Measurements from ENCODE around the gene TNIK.
"Not testable (repeated sequence)": the region's sequence is repeated elsewhere in the genome, so short reads cannot be mapped to it uniquely, and the experiment has no call there.

The TNIK gene

GRCh38 chr3:171430530-171430929, 29.7 kb downstream of the TNIK start:
- ChIA-PET CTCF (interaction anchor here (0.6 kb wide), 1 partner anchor 1518 kb away, joined by 4 read pairs; no protein-coding TSS in a partner anchor), POLR2A (ENCODE audit: low non-redundant PET) (no interaction called here)

GRCh38 chr3:171429635-171430034, 30.6 kb downstream of the TNIK start:
- TF ChIP-seq CTCF (conservative IDR thresholded peaks at IDR 0.05; ENCODE audit: low read depth), result no peak
- CTCF ChIA-PET, result no interaction called here
- POLR2A ChIA-PET (ENCODE audit: low non-redundant PET), result no interaction called here
- no peak overlapping the region for H3K27ac ChIP-seq
- no peak for DNase-seq (ENCODE audit: low spot score)

More at GRCh38 chr3:171430530-171430929, 29.7 kb downstream of the TNIK start:
- TF ChIP-seq CTCF (conservative IDR thresholded peaks at IDR 0.05; ENCODE audit: low read depth), result no peak
- no peak for DNase-seq (ENCODE audit: low spot score)
- H3K27ac ChIP-seq, result no peak overlapping the region

- CTCF ChIA-PET, result interaction anchor here (0.7 to 1.1 kb wide), 2 partner anchors 12 to 476 kb away, joined by 3 read pairs; no protein-coding TSS in a partner anchor
- no peak for TF ChIP-seq CTCF (conservative IDR thresholded peaks at IDR 0.05; ENCODE audit: low read depth)
- POLR2A ChIA-PET (ENCODE audit: low non-redundant PET), result no interaction called here
- H3K27ac ChIP-seq, result no peak overlapping the region
- no peak for DNase-seq (ENCODE audit: low spot score)
Observed at GRCh38 chr3:171428892-171429291, 31.3 kb downstream of the TNIK start.

GRCh38 chr3:171428321-171428787, 31.9 kb downstream of the TNIK start:
- ChIA-PET CTCF (interaction anchor here (0.5 to 1.1 kb wide), 3 partner anchors 12 to 475 kb away, joined by 3 to 4 read pairs (median 3); no protein-coding TSS in a partner anchor), POLR2A (ENCODE audit: low non-redundant PET) (no interaction called here)
- TF ChIP-seq CTCF (conservative IDR thresholded peaks at IDR 0.05; ENCODE audit: low read depth), result no peak
- H3K27ac ChIP-seq, result no peak overlapping the region
- DNase-seq (ENCODE audit: low spot score), result no peak

GRCh38 chr3:171427771-171428320, 32.4 kb downstream of the TNIK start:
- POLR2A ChIA-PET (ENCODE audit: low non-redundant PET), result no interaction called here
- CTCF ChIA-PET, result interaction anchor here (0.5 to 1.1 kb wide), 3 partner anchors 13 to 475 kb away, joined by 3 to 4 read pairs (median 3); no protein-coding TSS in a partner anchor
- H3K27ac ChIP-seq, result no peak overlapping the region

GRCh38 chr3:171424063-171424462, 36.1 kb downstream of the TNIK start:
- DNase-seq (ENCODE audit: low spot score); POLR2A ChIA-PET (ENCODE audit: low non-redundant PET); H3K27ac ChIP-seq; CTCF ChIA-PET: not testable (repeated sequence)

More at GRCh38 chr3:171427771-171428320, 32.4 kb downstream of the TNIK start:
- TF ChIP-seq CTCF (conservative IDR thresholded peaks at IDR 0.05; ENCODE audit: low read depth), result no peak
- DNase-seq (ENCODE audit: low spot score), result no peak

GRCh38 chr3:171422855-171423254, 37.4 kb downstream of the TNIK start:
- DNase-seq (ENCODE audit: low spot score); POLR2A ChIA-PET (ENCODE audit: low non-redundant PET); CTCF ChIA-PET; H3K27ac ChIP-seq: not testable (repeated sequence)

Data from RWPE1 (cell line).